CD4-positive, alpha-beta T cell (primary cell): ENCODE measurements around the gene ZNF223. TPM values are rescaled to one million over a fixed set of nuclear protein-coding genes. Genes with fewer than 3 reads are reported as not detected.

Source experiments
- ATAC-seq: fragments of 200-7000 bp; cut with Tn5 transposase; one replicate; pipeline ENCODE4 v1.10.0; 2022; ENCODE audit warnings: mild to moderate bottlenecking; ENCODE audit not compliant: poor library complexity
- CTCF ChIA-PET: fragments of 350-600 bp; sonication (Branson Sonifier 250); formaldehyde crosslinking; loops from one replicate; lab custom pipeline; 2021; ENCODE audit warnings: antibody characterized with exemption, inconsistent platforms; lab: Charles Lee
- POLR2A ChIA-PET: fragments of 350-600 bp; sonication (Branson Sonifier 250); formaldehyde crosslinking; loops from one replicate; lab custom pipeline; 2021; ENCODE audit warnings: antibody characterized with exemption, inconsistent platforms; lab: Charles Lee
- DNase-seq, 14 experiments: peaks; one replicate each; pipeline ENCODE4 v3.0.0-alpha.2; 2013 to 2020; ENCODE audit warnings: mixed read lengths in 2 of 14
- H3K27ac ChIP-seq, 2 donors: one replicate each; pipeline versions ENCODE4 v1.5.1 to v1.7.0; 2013; ENCODE audit warnings: low read length in 2 of 2, low read depth in 1 of 2, mild to moderate bottlenecking in 1 of 2
- H3K27me3 ChIP-seq, 2 experiments: 1 replicate in 1 of 2; 2 replicates in 1 of 2; pipeline versions ENCODE4 v1.6.1 to v1.7.0; 2013; ENCODE audit warnings: low read length in 2 of 2, control low read depth in 1 of 2, mild to moderate bottlenecking in 1 of 2, moderate library complexity in 1 of 2; ENCODE audit not compliant: insufficient read depth in 2 of 2, control insufficient read depth in 1 of 2
- H3K36me3 ChIP-seq: one replicate; pipeline ENCODE4 v1.6.1; 2013; ENCODE audit warnings: low read length, control low read depth; ENCODE audit not compliant: insufficient read depth
- H3K4me1 ChIP-seq: one replicate; pipeline ENCODE4 v1.6.1; 2013; ENCODE audit warnings: low read length, control low read depth; ENCODE audit not compliant: insufficient read depth
- H3K4me3 ChIP-seq: one replicate; pipeline ENCODE4 v1.5.1; 2013; ENCODE audit warnings: mild to moderate bottlenecking, low read length, moderate library complexity
- H3K9me3 ChIP-seq, 2 experiments: 1 replicate in 1 of 2; 2 replicates in 1 of 2; pipeline versions ENCODE4 v1.6.1 to v1.7.0; 2013; ENCODE audit warnings: low read length in 2 of 2, mild to moderate bottlenecking in 2 of 2, control low read depth in 1 of 2, moderate library complexity in 1 of 2; ENCODE audit not compliant: control insufficient read depth in 1 of 2, insufficient read depth in 1 of 2
- H3K27ac Mint-ChIP-seq: one replicate; pipeline ENCODE4 v1.8.0; 2020; ENCODE audit warnings: mixed read lengths
- H3K27me3 Mint-ChIP-seq: one replicate; pipeline ENCODE4 v1.8.0; 2021; ENCODE audit warnings: mixed read lengths
- H3K36me3 Mint-ChIP-seq: one replicate; pipeline ENCODE4 v1.8.0; 2021; ENCODE audit warnings: low read depth, mixed read lengths
- H3K4me1 Mint-ChIP-seq: one replicate; pipeline ENCODE4 v1.8.0; 2021; ENCODE audit warnings: low read depth, mixed read lengths
- H3K4me3 Mint-ChIP-seq: one replicate; pipeline ENCODE4 v1.8.0; 2020; ENCODE audit warnings: mild to moderate bottlenecking, mixed read lengths
- H3K9me3 Mint-ChIP-seq: one replicate; pipeline ENCODE4 v1.8.0; 2020; ENCODE audit warnings: mixed read lengths
- CTCF ChIP-seq: fragments of 200-600 bp; IDR thresholded peaks from one replicate; pipeline ENCODE4 v1.8.0; 2022; ENCODE audit warnings: antibody characterized with exemption, mild to moderate bottlenecking
- intact Hi-C, 2 experiments: fragments of 100-400 bp; cut with DNase I in 1 of 2; cut with micrococcal nuclease in 1 of 2; formaldehyde crosslinking; loops; one replicate each; pipeline versions ENCODE4 v1.15.1 to v1.9.0; 2023 to 2025; cut with DNase I, micrococcal nuclease
- total RNA-seq, 174 experiments: library from RNA in 2 of 174; stranded (reverse) in 2 of 174; gene quantifications; one replicate each; pipeline ENCODE4 v1.2.3 and lab custom pipeline; 2021 to 2026

Gene ZNF223
- total RNA-seq, 2 experiments from 2014 or later = 0.67 to 1.1 TPM

GRCh38 chr19:44050740-44051649 lies 841 bp upstream of the ZNF223 start:
- Mint-ChIP-seq H3K9me3 (peaks cover 14% of the 10 kb centered on the region), H3K36me3 (peaks cover 54% of the 10 kb centered on the region), H3K4me3 (peak overlapping the region; percentile 93), H3K27me3 (peaks cover 19% of the 10 kb centered on the region), H3K27ac (peak overlapping the region; percentile 40), H3K4me1 (peaks cover 33% of the 10 kb centered on the region)
- CTCF ChIA-PET = no interaction called here
- ATAC-seq = peak; percentile 59
- intact Hi-C loops = loop anchor here in 1 of 2 experiments (2.0 to 5.0 kb wide), 3 partner anchors 24 to 224 kb away; partner anchors contain the start of genes ZNF224 and ZNF283
- peaks cover 0 to 10% of the 10 kb centered on the region in 2 experiments for H3K9me3 ChIP-seq
- peak overlapping the region; percentile 61 for H3K4me3 ChIP-seq
- POLR2A ChIA-PET = interaction anchor here (1.0 to 1.3 kb wide), 2 partner anchors 116 to 254 kb away, joined by 3 to 4 read pairs; partner anchors contain the start of genes ZNF235 and ZNF45
- peaks cover 4% of the 10 kb centered on the region for H3K36me3 ChIP-seq
- H3K27me3 ChIP-seq = no peaks in the 10 kb centered on the region
- peaks cover 17% of the 10 kb centered on the region for H3K4me1 ChIP-seq
- H3K27ac ChIP-seq = no peak overlapping the region
- TF ChIP-seq CTCF = no peak
- DNase-seq = peak in 8 of 14 experiments; percentile 5 to 56 (median 12)

- H3K27ac ChIP-seq = no peak overlapping the region
- ChIA-PET POLR2A (no interaction called here), CTCF (no interaction called here)
- no peak for DNase-seq
- H3K36me3 ChIP-seq = peaks cover 26% of the 10 kb centered on the region
- intact Hi-C loops = no loop called here
- Mint-ChIP-seq H3K27ac (no peak overlapping the region), H3K36me3 (peaks cover 94% of the 10 kb centered on the region), H3K9me3 (peaks cover 22% of the 10 kb centered on the region), H3K4me1 (peaks cover 29% of the 10 kb centered on the region), H3K27me3 (no peaks in the 10 kb centered on the region), H3K4me3 (no peak overlapping the region)
- H3K27me3 ChIP-seq = no peaks in the 10 kb centered on the region
- H3K4me1 ChIP-seq = peaks cover 13% of the 10 kb centered on the region
- no peak overlapping the region for H3K4me3 ChIP-seq
- no peak for TF ChIP-seq CTCF
- H3K9me3 ChIP-seq = peaks cover 0 to 31% of the 10 kb centered on the region in 2 experiments
- no peak for ATAC-seq
Measured at GRCh38 chr19:44055870-44056269, 4.0 kb downstream of the ZNF223 start.

GRCh38 chr19:44059229-44059628 lies 7.4 kb downstream of the ZNF223 start:
- no peaks in the 10 kb centered on the region for H3K27me3 Mint-ChIP-seq
- no peak overlapping the region for H3K27ac ChIP-seq
- ChIA-PET CTCF (no interaction called here), POLR2A (no interaction called here)
- H3K4me1 ChIP-seq = no peaks in the 10 kb centered on the region
- no peaks in the 10 kb centered on the region for H3K4me1 Mint-ChIP-seq
- peaks cover 31% of the 10 kb centered on the region for H3K36me3 ChIP-seq
- H3K27ac Mint-ChIP-seq = no peak overlapping the region
- DNase-seq (no peak), ATAC-seq (no peak)
- intact Hi-C loops = no loop called here
- TF ChIP-seq CTCF = no peak
- peaks cover 28% of the 10 kb centered on the region for H3K9me3 Mint-ChIP-seq
- H3K4me3 Mint-ChIP-seq = no peak overlapping the region
- no peaks in the 10 kb centered on the region for H3K27me3 ChIP-seq
- peaks cover 3 to 39% of the 10 kb centered on the region in 2 experiments for H3K9me3 ChIP-seq
- H3K4me3 ChIP-seq = no peak overlapping the region
- H3K36me3 Mint-ChIP-seq = peaks cover 95% of the 10 kb centered on the region
